ENCODE results near the gene MIEF1.
A peak's percentile ranks its signal among the peaks of the same experiment; 100 is the strongest.

The MIEF1 gene

GRCh38 chr22:39478441-39478850 lies 23.6 kb upstream of the MIEF1 start:
- Mint-ChIP-seq H3K4me3 (no peak overlapping the region), H3K9me3 (ENCODE audit: low read depth) (no peaks in the 10 kb centered on the region), H3K4me1 (ENCODE audit: low read depth) (no peaks in the 10 kb centered on the region), H3K27me3 (no peaks in the 10 kb centered on the region), H3K27ac (no peak overlapping the region), H3K36me3 (no peaks in the 10 kb centered on the region)

- H3K9me3 Mint-ChIP-seq (ENCODE audit: low read depth) = no peaks in the 10 kb centered on the region
- no peak overlapping the region for H3K27ac Mint-ChIP-seq
- no peaks in the 10 kb centered on the region for H3K36me3 Mint-ChIP-seq
- no peaks in the 10 kb centered on the region for H3K4me1 Mint-ChIP-seq (ENCODE audit: low read depth)
- H3K4me3 Mint-ChIP-seq = no peak overlapping the region
- no peaks in the 10 kb centered on the region for H3K27me3 Mint-ChIP-seq
Measured at GRCh38 chr22:39479254-39479653, 22.8 kb upstream of the MIEF1 start.

GRCh38 chr22:39480557-39480956 lies 21.5 kb upstream of the MIEF1 start:
- H3K27ac Mint-ChIP-seq = no peak overlapping the region

DNA sequence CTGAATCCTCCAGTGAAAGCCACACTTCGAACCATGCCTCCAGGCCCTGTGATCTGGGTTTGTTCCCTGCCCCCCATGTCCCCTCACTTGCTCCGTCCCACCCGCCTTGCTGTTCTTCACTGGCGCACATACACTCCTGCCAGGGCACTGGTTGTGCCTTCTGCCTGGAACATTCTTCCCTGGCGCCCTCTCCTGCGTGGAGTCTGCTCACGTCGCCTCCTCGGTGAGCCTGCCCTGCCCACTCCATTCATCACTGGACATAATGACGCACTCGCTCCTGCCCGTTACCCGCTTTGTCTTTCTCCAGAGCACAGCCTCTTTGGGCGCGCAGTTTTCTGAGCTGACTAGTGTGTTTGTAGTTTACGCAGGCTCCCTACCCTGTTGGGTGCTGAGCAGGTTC lies 21.0 kb upstream of the MIEF1 start:
- no peaks in the 10 kb centered on the region for H3K27me3 Mint-ChIP-seq
- H3K27ac Mint-ChIP-seq = no peak overlapping the region
- H3K36me3 Mint-ChIP-seq = no peaks in the 10 kb centered on the region
- no peaks in the 10 kb centered on the region for H3K4me1 Mint-ChIP-seq (ENCODE audit: low read depth)
- H3K9me3 Mint-ChIP-seq (ENCODE audit: low read depth) = no peaks in the 10 kb centered on the region
- no peak overlapping the region for H3K4me3 Mint-ChIP-seq

More at GRCh38 chr22:39480557-39480956, 21.5 kb upstream of the MIEF1 start:
- no peaks in the 10 kb centered on the region for H3K4me1 Mint-ChIP-seq (ENCODE audit: low read depth)
- no peaks in the 10 kb centered on the region for H3K27me3 Mint-ChIP-seq
- H3K9me3 Mint-ChIP-seq (ENCODE audit: low read depth) = no peaks in the 10 kb centered on the region
- H3K36me3 Mint-ChIP-seq = no peaks in the 10 kb centered on the region
- H3K4me3 Mint-ChIP-seq = no peak overlapping the region

DNA sequence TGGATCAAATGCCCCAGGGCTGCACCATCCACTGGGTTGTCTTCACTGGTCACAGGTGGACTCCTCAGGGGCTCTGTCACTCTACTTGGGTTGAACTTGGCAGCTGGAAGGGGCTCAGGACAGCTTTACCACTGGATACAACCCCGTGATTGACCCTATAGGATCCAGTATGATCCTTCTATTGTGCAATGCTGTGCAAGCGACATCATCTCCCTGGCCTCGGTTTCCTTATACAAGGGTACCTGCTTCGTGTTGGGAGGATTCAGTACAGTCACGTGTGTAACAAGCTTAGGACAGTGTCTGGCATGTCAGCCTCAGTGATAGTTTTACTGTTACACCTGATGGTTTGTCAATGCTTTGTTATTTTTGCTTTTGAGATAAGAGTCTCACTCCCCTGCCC lies 20.5 kb upstream of the MIEF1 start:
- no peaks in the 10 kb centered on the region for H3K36me3 Mint-ChIP-seq
- no peak overlapping the region for H3K27ac Mint-ChIP-seq
- no peaks in the 10 kb centered on the region for H3K27me3 Mint-ChIP-seq
- H3K4me1 Mint-ChIP-seq (ENCODE audit: low read depth) = no peaks in the 10 kb centered on the region
- H3K4me3 Mint-ChIP-seq = no peak overlapping the region
- no peaks in the 10 kb centered on the region for H3K9me3 Mint-ChIP-seq (ENCODE audit: low read depth)

DNA sequence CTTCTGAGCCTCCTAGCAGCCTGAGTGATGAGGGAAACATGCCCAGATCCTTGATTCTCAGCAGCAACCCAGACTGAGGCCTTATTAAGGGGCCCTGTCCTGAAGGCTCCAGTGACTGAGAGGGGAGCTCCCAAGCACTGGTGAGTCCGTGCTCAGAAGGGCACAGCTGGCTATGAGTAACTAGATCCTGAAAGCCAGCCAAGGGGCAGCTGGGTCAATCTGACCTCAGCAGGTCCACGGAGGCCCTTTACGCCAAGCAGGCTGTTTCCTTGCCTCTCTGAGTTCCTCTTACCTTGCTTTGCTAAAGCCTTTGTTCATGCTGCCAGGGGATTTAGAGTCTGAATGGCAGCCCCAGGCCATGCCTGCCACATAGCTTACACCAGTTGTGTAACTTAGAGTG lies 19.3 kb upstream of the MIEF1 start:
- Mint-ChIP-seq H3K4me1 (ENCODE audit: low read depth) (no peaks in the 10 kb centered on the region), H3K4me3 (no peak overlapping the region)

DNA sequence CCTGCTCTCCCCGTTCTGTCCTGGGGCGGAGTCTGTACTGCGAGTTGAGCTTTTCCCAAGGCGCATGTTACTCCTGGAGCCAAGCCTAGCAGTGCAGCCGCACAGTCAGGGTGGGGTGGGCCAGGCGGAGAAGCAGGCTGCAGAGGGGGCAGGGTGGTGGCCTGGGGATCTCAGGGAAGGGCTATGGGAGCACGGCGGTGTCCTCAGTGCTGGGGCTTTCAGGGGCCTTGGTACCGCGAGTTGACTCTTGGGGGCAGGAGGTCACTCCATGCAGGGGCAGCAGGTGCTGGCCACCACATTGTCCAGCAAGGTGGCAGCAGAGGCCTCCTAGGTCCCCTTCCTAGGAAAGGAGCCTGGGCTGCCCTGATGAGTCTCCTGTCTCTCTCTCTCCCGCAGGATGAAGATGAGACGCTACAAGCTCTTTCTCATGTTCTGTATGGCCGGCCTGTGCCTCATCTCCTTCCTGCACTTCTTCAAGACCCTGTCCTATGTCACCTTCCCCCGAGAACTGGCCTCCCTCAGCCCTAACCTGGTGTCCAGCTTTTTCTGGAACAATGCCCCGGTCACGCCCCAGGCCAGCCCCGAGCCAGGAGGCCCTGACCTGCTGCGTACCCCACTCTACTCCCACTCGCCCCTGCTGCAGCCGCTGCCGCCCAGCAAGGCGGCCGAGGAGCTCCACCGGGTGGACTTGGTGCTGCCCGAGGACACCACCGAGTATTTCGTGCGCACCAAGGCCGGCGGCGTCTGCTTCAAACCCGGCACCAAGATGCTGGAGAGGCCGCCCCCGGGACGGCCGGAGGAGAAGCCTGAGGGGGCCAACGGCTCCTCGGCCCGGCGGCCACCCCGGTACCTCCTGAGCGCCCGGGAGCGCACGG lies 14.9 kb upstream of the MIEF1 start:
- H3K4me1 Mint-ChIP-seq (ENCODE audit: low read depth) = peaks cover 9% of the 10 kb centered on the region
- no peaks in the 10 kb centered on the region for H3K27me3 Mint-ChIP-seq
- no peaks in the 10 kb centered on the region for H3K36me3 Mint-ChIP-seq
- H3K4me3 Mint-ChIP-seq = no peak overlapping the region
- H3K27ac Mint-ChIP-seq = no peak overlapping the region
- no peaks in the 10 kb centered on the region for H3K9me3 Mint-ChIP-seq (ENCODE audit: low read depth)

More for the DNA sequence above, 19.3 kb upstream of the MIEF1 start:
- Mint-ChIP-seq H3K27me3 (no peaks in the 10 kb centered on the region), H3K27ac (no peak overlapping the region), H3K36me3 (no peaks in the 10 kb centered on the region), H3K9me3 (ENCODE audit: low read depth) (no peaks in the 10 kb centered on the region)

GRCh38 chr22:39487826-39488520 lies 14.1 kb upstream of the MIEF1 start:
- H3K27me3 Mint-ChIP-seq = no peaks in the 10 kb centered on the region
- H3K9me3 Mint-ChIP-seq (ENCODE audit: low read depth) = no peaks in the 10 kb centered on the region
- no peak overlapping the region for H3K27ac Mint-ChIP-seq
- H3K36me3 Mint-ChIP-seq = no peaks in the 10 kb centered on the region
- peaks cover 9% of the 10 kb centered on the region for H3K4me1 Mint-ChIP-seq (ENCODE audit: low read depth)
- no peak overlapping the region for H3K4me3 Mint-ChIP-seq

DNA sequence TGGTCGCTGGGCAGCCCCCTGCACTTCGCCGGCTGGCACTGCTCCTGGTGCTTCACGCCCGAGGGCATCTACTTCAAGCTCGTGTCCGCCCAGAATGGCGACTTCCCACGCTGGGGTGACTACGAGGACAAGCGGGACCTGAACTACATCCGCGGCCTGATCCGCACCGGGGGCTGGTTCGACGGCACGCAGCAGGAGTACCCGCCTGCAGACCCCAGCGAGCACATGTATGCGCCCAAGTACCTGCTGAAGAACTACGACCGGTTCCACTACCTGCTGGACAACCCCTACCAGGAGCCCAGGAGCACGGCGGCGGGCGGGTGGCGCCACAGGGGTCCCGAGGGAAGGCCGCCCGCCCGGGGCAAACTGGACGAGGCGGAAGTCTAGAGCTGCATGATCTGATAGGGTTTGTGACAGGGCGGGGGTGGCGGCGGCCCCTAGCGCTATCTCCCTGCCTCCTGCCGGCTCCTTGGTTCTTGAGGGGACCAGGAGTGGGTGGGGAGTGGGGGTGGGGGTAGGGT lies 13.5 kb upstream of the MIEF1 start:
- Mint-ChIP-seq H3K9me3 (ENCODE audit: low read depth) (no peaks in the 10 kb centered on the region), H3K4me1 (ENCODE audit: low read depth) (peaks cover 12% of the 10 kb centered on the region), H3K27me3 (no peaks in the 10 kb centered on the region), H3K36me3 (no peaks in the 10 kb centered on the region), H3K27ac (no peak overlapping the region), H3K4me3 (no peak overlapping the region)

DNA sequence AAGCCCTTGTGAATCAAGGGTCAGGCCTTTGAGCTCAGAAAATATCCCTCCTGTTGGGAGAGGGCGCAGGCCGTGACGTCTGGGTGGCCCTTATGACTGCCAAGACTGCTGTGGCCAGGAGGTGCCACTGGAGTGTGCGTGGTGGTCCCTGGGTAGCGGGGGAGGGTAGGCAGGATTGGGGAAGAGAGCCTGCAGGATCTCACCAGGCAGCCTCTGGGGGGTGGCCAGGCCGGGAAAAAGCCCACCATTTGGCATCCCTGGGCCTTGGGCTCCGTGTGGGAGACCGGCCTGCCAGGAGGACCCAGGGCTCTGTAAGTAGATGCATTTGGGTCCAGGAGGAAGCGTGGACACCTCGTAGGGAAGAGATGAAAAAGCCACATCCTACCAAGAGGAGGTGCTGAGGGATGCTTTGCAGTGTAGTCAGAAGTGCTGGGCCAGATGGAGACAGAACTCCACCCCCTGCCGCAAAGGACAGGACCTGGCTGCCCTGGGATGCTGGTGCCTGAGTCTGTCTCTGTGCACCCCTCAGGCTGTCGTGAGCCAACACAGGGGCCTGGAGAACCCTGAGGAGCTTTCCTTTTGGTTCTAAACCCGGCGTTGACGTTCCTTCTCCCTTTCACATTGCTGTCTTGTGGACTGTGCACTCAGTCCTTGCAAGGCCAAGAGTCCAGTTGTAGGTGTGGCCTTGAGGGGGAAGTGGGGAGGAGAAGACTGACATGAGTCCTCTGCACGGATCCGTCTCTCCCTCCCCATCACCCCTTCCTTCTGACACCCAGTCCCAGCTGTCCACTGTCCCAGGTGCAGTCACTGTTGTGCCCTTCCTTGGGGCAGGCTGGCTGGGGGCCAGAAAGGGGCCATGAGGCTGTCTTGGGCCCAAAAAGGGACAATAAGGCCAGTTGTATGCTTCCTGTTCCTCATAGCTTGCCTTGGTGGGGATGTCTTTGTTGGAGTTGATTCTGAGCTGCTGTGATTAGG lies 12.7 kb upstream of the MIEF1 start:
- Mint-ChIP-seq H3K27ac (peak overlapping the region; percentile 16), H3K9me3 (ENCODE audit: low read depth) (no peaks in the 10 kb centered on the region), H3K4me1 (ENCODE audit: low read depth) (peaks cover 13% of the 10 kb centered on the region)

DNA sequence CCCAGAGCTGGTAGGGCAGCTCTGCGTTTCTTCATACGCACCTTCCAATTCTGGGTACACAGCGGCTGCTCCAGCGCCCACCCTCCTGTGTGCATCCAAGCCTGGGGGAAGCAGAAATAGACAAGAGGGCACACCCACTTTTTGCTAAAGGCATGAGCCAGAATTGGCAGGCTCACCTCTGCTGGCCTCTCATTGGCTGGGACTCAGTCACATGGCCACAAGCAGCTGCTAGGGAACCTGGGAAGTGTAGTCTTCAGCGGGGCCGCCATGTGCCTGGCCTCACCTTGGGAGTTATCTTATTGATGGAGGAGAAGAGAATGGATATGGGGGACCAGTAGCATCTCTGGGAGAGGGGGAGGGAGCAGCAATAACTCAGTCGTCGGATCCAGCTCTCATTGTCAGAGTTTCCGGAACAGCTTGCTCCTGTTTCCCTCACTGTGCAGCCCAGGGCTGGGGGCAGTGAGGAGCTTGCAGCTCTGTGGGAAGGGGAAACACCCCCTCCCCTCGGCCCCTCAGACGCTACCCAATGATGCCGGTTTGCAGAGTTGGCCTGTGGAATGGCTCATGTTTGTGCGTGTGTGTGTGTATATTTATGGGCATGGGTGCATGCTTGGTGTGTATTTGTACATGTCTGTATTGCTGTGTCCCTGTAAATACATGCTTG lies 11.8 kb upstream of the MIEF1 start:
- Mint-ChIP-seq H3K4me1 (ENCODE audit: low read depth) (peaks cover 13% of the 10 kb centered on the region), H3K4me3 (peak overlapping the region; percentile 53), H3K27ac (peak overlapping the region; percentile 16), H3K36me3 (no peaks in the 10 kb centered on the region), H3K27me3 (no peaks in the 10 kb centered on the region), H3K9me3 (ENCODE audit: low read depth) (no peaks in the 10 kb centered on the region)

More for the DNA sequence above, 12.7 kb upstream of the MIEF1 start:
- Mint-ChIP-seq H3K27me3 (no peaks in the 10 kb centered on the region), H3K36me3 (no peaks in the 10 kb centered on the region), H3K4me3 (peak overlapping the region; percentile 53)

GRCh38 chr22:39490966-39491680 lies 11.0 kb upstream of the MIEF1 start:
- Mint-ChIP-seq H3K27ac (no peak overlapping the region), H3K4me3 (no peak overlapping the region), H3K27me3 (no peaks in the 10 kb centered on the region)

DNA sequence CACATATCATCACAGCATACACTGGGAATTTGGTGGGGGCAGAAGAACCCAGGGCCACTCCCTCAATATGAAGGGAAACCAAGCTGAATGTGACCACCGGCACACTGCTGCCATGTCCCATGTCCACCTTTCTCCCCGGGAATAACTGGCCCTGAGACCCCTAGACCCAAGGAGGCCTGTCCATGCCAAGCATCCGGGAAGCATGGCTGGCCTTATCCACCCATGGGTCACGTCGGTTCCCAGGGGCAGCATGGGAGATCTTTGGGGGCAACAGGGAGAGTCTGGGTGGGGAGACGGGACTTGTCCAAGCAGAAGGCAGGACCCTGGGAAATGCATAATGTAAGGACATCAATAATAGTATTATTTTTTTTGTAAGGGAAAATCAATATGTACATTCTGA lies 10.4 kb upstream of the MIEF1 start:
- Mint-ChIP-seq H3K4me1 (ENCODE audit: low read depth) (peaks cover 16% of the 10 kb centered on the region), H3K9me3 (ENCODE audit: low read depth) (no peaks in the 10 kb centered on the region), H3K4me3 (no peak overlapping the region), H3K27ac (no peak overlapping the region), H3K36me3 (no peaks in the 10 kb centered on the region), H3K27me3 (no peaks in the 10 kb centered on the region)

More at GRCh38 chr22:39490966-39491680, 11.0 kb upstream of the MIEF1 start:
- H3K4me1 Mint-ChIP-seq (ENCODE audit: low read depth) = peaks cover 13% of the 10 kb centered on the region
- H3K36me3 Mint-ChIP-seq = no peaks in the 10 kb centered on the region
- no peaks in the 10 kb centered on the region for H3K9me3 Mint-ChIP-seq (ENCODE audit: low read depth)
